ENCODE data around the gene GRHL3.
"Not testable (repeated sequence)": the region's sequence is repeated elsewhere in the genome, so short reads cannot be mapped to it uniquely, and the experiment has no call there.

The GRHL3 gene

GRCh38 chr1:24319312-24319863 lies at the start of gene GRHL3:
Gene GRHL3 (plus strand): TSS chr1:24319357. CDS start chr1:24319552, 195 bp downstream.
- no peak for DNase-seq (ENCODE audit: low read depth in 3 of 3)

GRCh38 chr1:24274203-24275103 lies 44.7 kb upstream of the GRHL3 start:
- not testable (repeated sequence) for DNase-seq (ENCODE audit: low read depth in 3 of 3)

- no peak for DNase-seq (ENCODE audit: low read depth in 3 of 3)
Measured at GRCh38 chr1:24275104-24275410, 44.1 kb upstream of the GRHL3 start.

GRCh38 chr1:24275510-24275909 lies 43.6 kb upstream of the GRHL3 start:
- DNase-seq (ENCODE audit: low read depth in 3 of 3) = no peak

- DNase-seq (ENCODE audit: low read depth in 3 of 3) = no peak
Measured at GRCh38 chr1:24276791-24277190, 42.4 kb upstream of the GRHL3 start.

GRCh38 chr1:24277420-24278169 lies 41.6 kb upstream of the GRHL3 start:
- DNase-seq (ENCODE audit: low read depth in 3 of 3) = no peak

GRCh38 chr1:24278726-24279125 lies 40.4 kb upstream of the GRHL3 start:
- DNase-seq (ENCODE audit: low read depth in 3 of 3) = no peak

- DNase-seq (ENCODE audit: low read depth in 3 of 3) = no peak
Measured at GRCh38 chr1:24279590-24280232, 39.4 kb upstream of the GRHL3 start.

- DNase-seq (ENCODE audit: low read depth in 3 of 3) = no peak
Measured at GRCh38 chr1:24281591-24281990, 37.6 kb upstream of the GRHL3 start.

- no peak for DNase-seq (ENCODE audit: low read depth in 3 of 3)
Measured at GRCh38 chr1:24282491-24282890, 36.7 kb upstream of the GRHL3 start.

- DNase-seq (ENCODE audit: low read depth in 3 of 3) = no peak
Measured at GRCh38 chr1:24283326-24284155, 35.6 kb upstream of the GRHL3 start.

- no peak for DNase-seq (ENCODE audit: low read depth in 3 of 3)
Measured at GRCh38 chr1:24284156-24284471, 35.0 kb upstream of the GRHL3 start.

GRCh38 chr1:24285231-24285630 lies 33.9 kb upstream of the GRHL3 start:
- DNase-seq (ENCODE audit: low read depth in 3 of 3) = no peak

GRCh38 chr1:24286246-24287010 lies 32.7 kb upstream of the GRHL3 start:
- DNase-seq (ENCODE audit: low read depth in 3 of 3) = no peak

- not testable (repeated sequence) for DNase-seq (ENCODE audit: low read depth in 3 of 3)
Measured at GRCh38 chr1:24287779-24288178, 31.4 kb upstream of the GRHL3 start.

- no peak for DNase-seq (ENCODE audit: low read depth in 3 of 3)
Measured at GRCh38 chr1:24288479-24288878, 30.7 kb upstream of the GRHL3 start.

GRCh38 chr1:24289937-24290595 lies 29.1 kb upstream of the GRHL3 start:
- no peak for DNase-seq (ENCODE audit: low read depth in 3 of 3)

GRCh38 chr1:24290933-24291487 lies 28.1 kb upstream of the GRHL3 start:
- DNase-seq (ENCODE audit: low read depth in 3 of 3) = no peak

- DNase-seq (ENCODE audit: low read depth in 3 of 3) = no peak
Measured at GRCh38 chr1:24292103-24292502, 27.1 kb upstream of the GRHL3 start.

- no peak for DNase-seq (ENCODE audit: low read depth in 3 of 3)
Measured at GRCh38 chr1:24292887-24293286, 26.3 kb upstream of the GRHL3 start.
